ENCODE data around the gene MTHFSD.

The MTHFSD gene

DNA sequence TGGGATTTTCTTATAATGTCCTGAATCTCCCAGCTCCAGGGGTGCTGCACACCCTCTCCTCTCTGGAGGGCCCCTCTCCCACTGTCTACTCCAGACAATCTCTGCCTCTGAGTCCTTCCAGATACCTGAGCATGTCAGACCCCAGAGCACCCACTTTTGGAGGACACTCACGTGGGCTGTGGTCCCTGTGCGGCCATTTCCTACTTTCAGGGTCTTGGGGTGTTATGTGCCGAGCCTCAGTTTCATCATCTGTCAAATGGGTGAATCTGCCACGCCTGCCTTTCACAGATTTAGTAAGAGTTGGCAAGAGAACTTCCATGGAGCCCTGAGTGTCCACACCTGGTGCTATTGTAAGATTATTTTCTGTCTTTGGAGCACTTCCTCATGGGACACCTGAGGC, 19.6 kb upstream of the MTHFSD start:
- Histone ChIP-seq H3K9me3 (ENCODE audit: control insufficient read depth in 2 of 2, low read length in 2 of 2) (no peaks in the 10 kb centered on the region), H3K27ac (ENCODE audit: low read length) (no peak overlapping the region), H3K4me1 (ENCODE audit: control insufficient read depth, insufficient read depth, low read length) (peaks cover 15% of the 10 kb centered on the region), H3K27me3 (ENCODE audit: control insufficient read depth in 1 of 2, insufficient read depth in 2 of 2, low read length in 2 of 2) (peaks cover 69 to 87% of the 10 kb centered on the region in 2 donors), H3K4me3 (ENCODE audit: low read length in 2 of 2) (no peak overlapping the region), H3K36me3 (ENCODE audit: control insufficient read depth in 2 of 2, insufficient read depth in 2 of 2, low read length in 2 of 2) (no peaks in the 10 kb centered on the region), H3K9ac (ENCODE audit: low read length in 2 of 2) (no peak overlapping the region)

DNA sequence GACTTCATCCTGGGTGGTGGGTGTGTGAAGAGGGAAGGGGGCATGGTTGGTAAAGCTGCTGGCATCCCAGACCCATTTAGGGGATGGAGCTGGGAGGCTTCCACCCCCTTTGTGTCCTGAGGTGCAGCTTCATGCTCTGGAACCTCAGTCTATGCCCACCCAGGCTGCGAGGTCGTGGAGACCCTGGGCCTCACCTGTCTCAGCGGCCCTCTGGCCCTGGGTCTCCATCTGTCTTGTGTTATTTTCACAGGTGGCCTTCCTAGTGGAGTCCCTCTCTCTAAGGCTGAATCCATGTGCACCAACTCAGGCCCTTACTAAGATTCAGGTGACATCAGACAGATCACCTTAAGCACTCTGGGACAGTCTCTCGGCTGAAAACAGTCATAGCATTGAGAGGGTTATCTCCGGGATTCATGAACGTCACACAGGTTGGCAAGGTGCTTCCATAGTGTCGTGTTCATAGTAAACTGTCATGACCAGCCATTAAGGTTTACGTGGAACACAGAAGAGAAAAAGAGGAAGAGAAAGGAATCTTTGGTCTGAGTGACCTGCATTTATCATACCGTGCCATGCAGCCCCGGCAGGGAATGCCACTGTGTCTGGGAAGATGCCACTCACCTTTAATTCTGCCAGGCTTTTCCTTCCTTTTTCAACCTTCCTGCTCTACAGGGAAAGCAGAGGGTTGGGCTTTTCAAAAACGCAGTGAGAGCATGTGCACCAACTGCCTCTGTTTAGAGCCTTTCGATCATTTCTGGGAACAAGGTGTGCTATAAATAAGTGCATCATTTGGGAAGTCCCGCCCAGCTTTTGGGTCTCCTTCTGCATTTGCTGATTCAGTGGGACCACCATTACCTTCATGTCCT, 18.8 kb upstream of the MTHFSD start:
- peaks cover 73 to 87% of the 10 kb centered on the region in 2 donors for H3K27me3 ChIP-seq (ENCODE audit: control insufficient read depth in 1 of 2, insufficient read depth in 2 of 2, low read length in 2 of 2)
- H3K4me3 ChIP-seq (ENCODE audit: low read length in 2 of 2): no peak overlapping the region
- H3K27ac ChIP-seq (ENCODE audit: low read length): no peak overlapping the region
- no peaks in the 10 kb centered on the region for H3K9me3 ChIP-seq (ENCODE audit: control insufficient read depth in 2 of 2, low read length in 2 of 2)
- H3K9ac ChIP-seq (ENCODE audit: low read length in 2 of 2): no peak overlapping the region
- H3K36me3 ChIP-seq (ENCODE audit: control insufficient read depth in 2 of 2, insufficient read depth in 2 of 2, low read length in 2 of 2): no peaks in the 10 kb centered on the region
- peaks cover 15% of the 10 kb centered on the region for H3K4me1 ChIP-seq (ENCODE audit: control insufficient read depth, insufficient read depth, low read length)

DNA sequence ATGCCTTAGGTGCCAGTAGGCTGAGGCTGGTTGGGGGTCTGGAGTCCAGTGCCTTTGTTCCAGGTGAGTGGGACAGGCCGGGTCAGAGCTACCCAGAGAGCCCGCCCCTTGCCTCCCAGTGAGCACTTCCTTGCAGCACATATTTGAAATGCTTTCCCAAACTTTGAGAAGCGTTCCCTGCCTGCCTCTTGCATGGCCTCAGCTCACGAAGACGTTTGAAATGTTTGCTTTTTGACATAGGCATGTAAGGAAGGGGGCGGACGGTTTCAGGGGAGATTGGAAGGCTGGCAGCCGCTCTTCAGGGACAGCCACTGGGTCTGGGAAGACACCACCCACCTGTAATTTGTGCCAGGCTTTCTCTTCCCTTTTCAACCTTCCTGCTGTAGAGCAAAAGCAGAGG, 18.2 kb upstream of the MTHFSD start:
- no peak overlapping the region for H3K9ac ChIP-seq (ENCODE audit: low read length in 2 of 2)
- no peaks in the 10 kb centered on the region for H3K36me3 ChIP-seq (ENCODE audit: control insufficient read depth in 2 of 2, insufficient read depth in 2 of 2, low read length in 2 of 2)
- no peaks in the 10 kb centered on the region for H3K9me3 ChIP-seq (ENCODE audit: control insufficient read depth in 2 of 2, low read length in 2 of 2)
- no peak overlapping the region for H3K4me3 ChIP-seq (ENCODE audit: low read length in 2 of 2)
- H3K27me3 ChIP-seq (ENCODE audit: control insufficient read depth in 1 of 2, insufficient read depth in 2 of 2, low read length in 2 of 2): peaks cover 77 to 87% of the 10 kb centered on the region in 2 donors
- H3K4me1 ChIP-seq (ENCODE audit: control insufficient read depth, insufficient read depth, low read length): peaks cover 9% of the 10 kb centered on the region
- H3K27ac ChIP-seq (ENCODE audit: low read length): no peak overlapping the region

DNA sequence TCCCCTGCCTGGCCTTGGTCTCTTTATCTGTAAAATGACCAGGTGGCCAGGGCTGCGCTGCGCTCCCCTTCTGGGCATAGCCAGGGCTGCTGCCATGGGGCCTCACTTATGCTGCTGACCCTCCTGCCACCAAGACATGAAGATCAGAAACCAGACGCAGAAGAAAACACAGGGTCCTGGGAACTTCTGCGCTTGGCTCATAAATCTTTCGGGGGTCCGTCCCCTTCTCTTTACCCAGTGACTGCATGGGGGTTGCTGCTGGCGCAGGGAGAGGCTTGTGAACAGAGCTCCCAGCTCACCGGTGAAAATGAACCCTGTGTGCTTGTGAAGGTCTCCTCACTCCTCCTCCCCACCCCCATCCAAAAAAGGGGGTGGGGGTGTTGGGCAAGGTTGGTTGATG, 17.6 kb upstream of the MTHFSD start:
- H3K9ac ChIP-seq (ENCODE audit: low read length in 2 of 2): no peak overlapping the region
- H3K36me3 ChIP-seq (ENCODE audit: control insufficient read depth in 2 of 2, insufficient read depth in 2 of 2, low read length in 2 of 2): no peaks in the 10 kb centered on the region
- H3K4me1 ChIP-seq (ENCODE audit: control insufficient read depth, insufficient read depth, low read length): peaks cover 8% of the 10 kb centered on the region
- no peak overlapping the region for H3K4me3 ChIP-seq (ENCODE audit: low read length in 2 of 2)
- H3K27ac ChIP-seq (ENCODE audit: low read length): no peak overlapping the region
- H3K9me3 ChIP-seq (ENCODE audit: control insufficient read depth in 2 of 2, low read length in 2 of 2): no peaks in the 10 kb centered on the region
- H3K27me3 ChIP-seq (ENCODE audit: control insufficient read depth in 1 of 2, insufficient read depth in 2 of 2, low read length in 2 of 2): peaks cover 75 to 85% of the 10 kb centered on the region in 2 donors

DNA sequence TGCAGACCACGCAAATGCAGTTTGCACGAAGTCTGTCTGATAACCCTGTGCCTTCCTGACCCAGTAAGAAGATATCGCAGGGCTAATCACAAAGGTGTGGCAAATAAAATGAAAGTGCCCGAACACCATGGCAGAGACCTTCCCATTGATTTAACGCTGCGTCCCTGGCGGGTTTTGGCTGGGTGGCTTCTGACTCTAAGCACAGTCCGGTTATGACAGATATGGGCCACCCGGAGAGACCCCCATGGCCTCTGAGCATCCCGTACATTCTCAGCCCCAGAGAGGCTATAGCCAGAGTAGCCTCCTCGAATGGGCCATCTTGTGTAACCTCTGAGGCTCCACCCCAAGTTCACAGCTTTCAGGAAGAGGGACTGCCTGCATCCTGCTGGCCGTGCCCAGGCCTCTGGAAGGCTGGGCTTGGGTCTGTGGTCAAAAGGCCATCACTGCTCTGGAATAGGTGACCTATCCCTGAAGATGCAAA, 17.0 kb upstream of the MTHFSD start:
- Histone ChIP-seq H3K36me3 (ENCODE audit: control insufficient read depth in 2 of 2, insufficient read depth in 2 of 2, low read length in 2 of 2) (no peaks in the 10 kb centered on the region), H3K4me3 (ENCODE audit: low read length in 2 of 2) (no peak overlapping the region), H3K27me3 (ENCODE audit: control insufficient read depth in 1 of 2, insufficient read depth in 2 of 2, low read length in 2 of 2) (peaks cover 73 to 85% of the 10 kb centered on the region in 2 donors), H3K9me3 (ENCODE audit: control insufficient read depth in 2 of 2, low read length in 2 of 2) (no peaks in the 10 kb centered on the region), H3K4me1 (ENCODE audit: control insufficient read depth, insufficient read depth, low read length) (peaks cover 8% of the 10 kb centered on the region), H3K27ac (ENCODE audit: low read length) (no peak overlapping the region), H3K9ac (ENCODE audit: low read length in 2 of 2) (no peak overlapping the region)

DNA sequence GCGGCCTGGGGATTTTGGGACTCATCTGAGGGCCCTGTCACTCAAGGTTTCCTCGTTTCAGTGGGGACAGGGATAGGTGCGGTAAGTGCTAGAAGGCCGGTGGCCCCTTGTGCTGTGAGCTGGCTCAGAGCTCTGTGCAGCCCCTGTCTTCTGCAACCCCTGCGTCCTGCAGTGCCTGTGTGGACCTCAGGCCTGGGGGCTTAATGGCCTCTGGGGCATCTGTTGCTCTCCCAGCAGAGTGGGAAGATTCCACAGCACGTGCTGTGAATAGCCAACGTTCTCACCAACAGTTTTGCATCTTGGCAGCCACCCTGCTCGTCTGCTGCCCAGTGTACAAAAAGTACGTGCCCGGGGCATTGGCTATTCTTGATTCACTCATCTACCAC, 16.5 kb upstream of the MTHFSD start:
- Histone ChIP-seq H3K9ac (ENCODE audit: low read length in 2 of 2) (no peak overlapping the region), H3K27ac (ENCODE audit: low read length) (no peak overlapping the region), H3K36me3 (ENCODE audit: control insufficient read depth in 2 of 2, insufficient read depth in 2 of 2, low read length in 2 of 2) (no peaks in the 10 kb centered on the region), H3K27me3 (ENCODE audit: control insufficient read depth in 1 of 2, insufficient read depth in 2 of 2, low read length in 2 of 2) (peaks cover 68 to 83% of the 10 kb centered on the region in 2 donors), H3K4me3 (ENCODE audit: low read length in 2 of 2) (no peak overlapping the region), H3K4me1 (ENCODE audit: control insufficient read depth, insufficient read depth, low read length) (peaks cover 10% of the 10 kb centered on the region), H3K9me3 (ENCODE audit: control insufficient read depth in 2 of 2, low read length in 2 of 2) (no peaks in the 10 kb centered on the region)

DNA sequence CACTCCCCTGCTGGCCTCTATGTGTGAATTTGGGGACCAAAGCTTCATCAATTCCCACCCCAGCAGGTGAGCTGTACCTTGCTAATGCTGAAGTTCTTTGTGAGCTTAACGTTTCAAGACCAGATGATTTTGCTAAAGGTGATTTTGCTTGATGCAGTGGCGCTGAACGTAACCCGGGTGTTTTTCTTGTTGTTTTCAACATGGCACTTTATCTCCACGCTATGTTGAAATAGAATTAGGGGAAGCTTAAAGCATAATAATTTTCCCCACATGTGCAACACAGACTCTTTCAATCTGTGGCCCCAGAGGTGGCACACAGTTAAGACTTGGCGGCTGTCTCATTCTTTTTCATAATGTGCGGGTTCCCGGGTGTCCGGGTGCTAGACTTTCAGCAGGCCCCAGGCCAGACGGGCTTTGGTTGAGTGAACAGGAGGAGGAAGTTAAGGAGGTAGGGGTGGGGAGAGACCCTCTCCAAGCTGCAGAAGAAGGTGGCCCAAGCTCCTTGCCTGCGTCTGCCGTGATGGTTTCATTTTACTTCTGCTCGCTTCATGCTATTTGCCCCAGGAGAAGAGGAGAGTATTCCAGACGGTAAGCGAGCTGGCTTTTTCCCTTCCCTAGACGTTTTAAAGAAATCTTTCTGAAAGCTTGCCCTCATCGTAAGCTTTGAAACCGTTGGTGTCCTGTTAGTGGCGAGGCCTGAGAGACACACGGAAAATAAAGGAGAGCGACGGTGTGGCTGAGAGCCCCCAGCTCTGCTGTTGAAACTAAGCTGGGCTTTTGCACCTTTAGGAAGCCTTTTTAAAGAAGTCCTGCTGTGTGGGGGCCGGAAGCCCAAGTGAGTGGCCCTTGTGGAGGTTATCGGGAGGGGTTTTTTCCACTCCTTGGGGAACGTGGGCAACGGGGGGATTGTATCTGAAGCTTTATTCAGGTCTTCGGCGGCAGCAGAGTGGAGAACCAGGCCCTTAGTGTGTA, 15.8 kb upstream of the MTHFSD start:
- H3K4me3 ChIP-seq (ENCODE audit: low read length in 2 of 2): no peak overlapping the region
- H3K27ac ChIP-seq (ENCODE audit: low read length): no peak overlapping the region
- H3K27me3 ChIP-seq (ENCODE audit: control insufficient read depth in 1 of 2, insufficient read depth in 2 of 2, low read length in 2 of 2): peaks cover 70 to 82% of the 10 kb centered on the region in 2 donors
- H3K9me3 ChIP-seq (ENCODE audit: control insufficient read depth in 2 of 2, low read length in 2 of 2): no peaks in the 10 kb centered on the region
- H3K9ac ChIP-seq (ENCODE audit: low read length in 2 of 2): no peak overlapping the region
- H3K4me1 ChIP-seq (ENCODE audit: control insufficient read depth, insufficient read depth, low read length): peaks cover 8% of the 10 kb centered on the region
- H3K36me3 ChIP-seq (ENCODE audit: control insufficient read depth in 2 of 2, insufficient read depth in 2 of 2, low read length in 2 of 2): no peaks in the 10 kb centered on the region

DNA sequence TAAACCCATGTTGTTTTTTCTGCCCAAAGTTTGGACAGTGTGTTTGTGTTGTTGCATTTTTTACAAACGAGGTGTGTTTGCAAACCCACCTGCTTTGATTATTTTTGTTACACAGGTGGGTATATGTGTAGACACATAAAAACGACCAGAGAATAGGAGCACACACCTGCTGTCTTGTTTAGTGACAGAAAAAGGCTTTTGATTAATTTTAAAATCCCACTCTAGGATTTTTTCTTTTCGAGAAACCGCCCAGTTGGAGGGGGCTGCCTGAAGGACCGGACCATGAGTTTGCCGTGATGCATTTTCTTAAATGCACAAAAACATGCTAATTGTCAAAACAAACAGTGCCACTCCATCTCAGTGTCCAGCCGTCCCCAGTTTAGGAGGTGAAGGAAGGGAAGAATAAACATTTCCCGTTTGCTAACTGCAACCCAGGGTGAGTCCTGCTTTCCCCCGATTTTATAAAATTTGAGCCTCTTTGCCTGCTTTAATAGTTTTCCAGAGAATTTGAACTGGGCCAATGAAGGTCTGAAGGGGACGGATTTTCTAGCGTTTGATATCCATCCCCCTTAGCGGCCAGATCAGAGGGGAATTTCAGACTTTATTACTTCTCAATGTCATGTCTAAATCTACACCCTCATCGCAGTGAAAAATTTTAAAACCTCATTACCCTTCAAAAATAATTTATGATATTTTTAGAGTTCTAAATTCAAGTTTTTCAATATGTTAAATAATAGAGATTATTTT, 14.8 kb upstream of the MTHFSD start:
- H3K36me3 ChIP-seq (ENCODE audit: control insufficient read depth in 2 of 2, insufficient read depth in 2 of 2, low read length in 2 of 2): no peaks in the 10 kb centered on the region
- no peak overlapping the region for H3K4me3 ChIP-seq (ENCODE audit: low read length in 2 of 2)
- H3K9ac ChIP-seq (ENCODE audit: low read length in 2 of 2): no peak overlapping the region
- H3K27ac ChIP-seq (ENCODE audit: low read length): no peak overlapping the region
- peaks cover 10% of the 10 kb centered on the region for H3K4me1 ChIP-seq (ENCODE audit: control insufficient read depth, insufficient read depth, low read length)
- H3K9me3 ChIP-seq (ENCODE audit: control insufficient read depth in 2 of 2, low read length in 2 of 2): no peaks in the 10 kb centered on the region
- peaks cover 71 to 82% of the 10 kb centered on the region in 2 donors for H3K27me3 ChIP-seq (ENCODE audit: control insufficient read depth in 1 of 2, insufficient read depth in 2 of 2, low read length in 2 of 2)

DNA sequence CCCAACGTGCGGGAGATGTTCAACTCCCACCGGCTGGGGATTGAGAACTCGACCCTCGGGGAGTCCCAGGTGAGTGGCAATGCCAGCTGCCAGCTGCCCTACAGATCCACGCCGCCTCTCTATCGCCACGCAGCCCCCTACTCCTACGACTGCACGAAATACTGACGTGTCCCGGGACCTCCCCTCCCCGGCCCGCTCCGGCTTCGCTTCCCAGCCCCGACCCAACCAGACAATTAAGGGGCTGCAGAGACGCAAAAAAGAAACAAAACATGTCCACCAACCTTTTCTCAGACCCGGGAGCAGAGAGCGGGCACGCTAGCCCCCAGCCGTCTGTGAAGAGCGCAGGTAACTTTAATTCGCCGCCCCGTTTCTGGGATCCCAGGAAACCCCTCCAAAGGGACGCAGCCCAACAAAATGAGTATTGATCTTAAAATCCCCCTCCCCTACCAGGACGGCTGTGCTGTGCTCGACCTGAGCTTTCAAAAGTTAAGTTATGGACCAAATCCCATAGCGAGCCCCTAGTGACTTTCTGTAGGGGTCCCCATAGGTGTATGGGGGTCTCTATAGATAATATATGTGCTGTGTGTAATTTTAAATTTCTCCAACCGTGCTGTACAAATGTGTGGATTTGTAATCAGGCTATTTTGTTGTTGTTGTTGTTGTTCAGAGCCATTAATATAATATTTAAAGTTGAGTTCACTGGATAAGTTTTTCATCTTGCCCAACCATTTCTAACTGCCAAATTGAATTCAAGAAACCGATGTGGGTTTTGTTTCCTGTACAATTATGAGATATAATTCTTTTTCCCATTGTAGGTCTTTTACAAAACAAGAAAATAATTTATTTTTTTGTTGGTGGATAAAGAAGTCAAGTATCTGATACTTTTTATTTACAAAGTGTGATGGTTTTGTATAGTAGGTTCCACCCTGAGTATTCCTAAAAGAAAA, 13.9 kb upstream of the MTHFSD start:
- H3K36me3 ChIP-seq (ENCODE audit: control insufficient read depth in 2 of 2, insufficient read depth in 2 of 2, low read length in 2 of 2): no peaks in the 10 kb centered on the region
- H3K9me3 ChIP-seq (ENCODE audit: control insufficient read depth in 2 of 2, low read length in 2 of 2): no peaks in the 10 kb centered on the region
- H3K27me3 ChIP-seq (ENCODE audit: control insufficient read depth in 1 of 2, insufficient read depth in 2 of 2, low read length in 2 of 2): peaks cover 70 to 86% of the 10 kb centered on the region in 2 donors
- no peak overlapping the region for H3K27ac ChIP-seq (ENCODE audit: low read length)
- peaks cover 14% of the 10 kb centered on the region for H3K4me1 ChIP-seq (ENCODE audit: control insufficient read depth, insufficient read depth, low read length)
- H3K4me3 ChIP-seq (ENCODE audit: low read length in 2 of 2): peak overlapping the region in 1 of 2 donors; percentile 40
- H3K9ac ChIP-seq (ENCODE audit: low read length in 2 of 2): no peak overlapping the region

Data from stomach smooth muscle (tissue), 2 donors.